Measurements from ENCODE around the gene MFAP3L. TPM values are rescaled to one million over a fixed set of nuclear protein-coding genes. Genes with fewer than 3 reads are reported as not detected.

Gene MFAP3L
- total and polyA plus RNA-seq, 7 donors, result 0.60 to 14.7 (median 4.9) TPM

DNA sequence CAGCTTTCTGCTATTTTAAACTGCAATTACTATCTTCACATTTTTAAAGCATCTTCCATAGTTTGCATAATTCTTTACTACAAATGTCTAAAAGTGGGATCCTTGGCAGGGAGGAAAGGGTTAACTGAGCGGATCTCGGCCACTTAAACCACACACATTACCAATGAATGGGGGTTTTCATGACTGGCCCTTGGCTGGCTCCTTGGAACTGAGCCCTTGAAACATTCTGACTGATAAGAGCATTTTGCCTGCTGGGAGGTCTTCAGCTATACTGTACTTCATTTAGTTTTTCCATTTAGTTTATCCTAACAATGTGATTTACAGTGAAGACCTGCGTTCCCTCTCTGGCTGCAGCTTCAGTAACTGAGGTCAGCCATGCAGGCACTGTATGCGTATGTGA, 31.7 kb upstream of the MFAP3L start:
- intact Hi-C loops (cut with DNase I), result no loop called here
- Histone ChIP-seq H3K9me3 (no peaks in the 10 kb centered on the region), H3K27ac (no peak overlapping the region), H3K4me1 (no peaks in the 10 kb centered on the region), H3K4me3 (no peak overlapping the region), H3K36me3 (peaks cover 0 to 47% (median 0%) of the 10 kb centered on the region in 4 donors), H3K27me3 (no peaks in the 10 kb centered on the region)
- TF ChIP-seq POLR2AphosphoS5 (IDR thresholded peaks at IDR 0.05) (no peak), EP300 (IDR thresholded peaks at IDR 0.05) (no peak)
- TF ChIP-seq, protein P1, sequence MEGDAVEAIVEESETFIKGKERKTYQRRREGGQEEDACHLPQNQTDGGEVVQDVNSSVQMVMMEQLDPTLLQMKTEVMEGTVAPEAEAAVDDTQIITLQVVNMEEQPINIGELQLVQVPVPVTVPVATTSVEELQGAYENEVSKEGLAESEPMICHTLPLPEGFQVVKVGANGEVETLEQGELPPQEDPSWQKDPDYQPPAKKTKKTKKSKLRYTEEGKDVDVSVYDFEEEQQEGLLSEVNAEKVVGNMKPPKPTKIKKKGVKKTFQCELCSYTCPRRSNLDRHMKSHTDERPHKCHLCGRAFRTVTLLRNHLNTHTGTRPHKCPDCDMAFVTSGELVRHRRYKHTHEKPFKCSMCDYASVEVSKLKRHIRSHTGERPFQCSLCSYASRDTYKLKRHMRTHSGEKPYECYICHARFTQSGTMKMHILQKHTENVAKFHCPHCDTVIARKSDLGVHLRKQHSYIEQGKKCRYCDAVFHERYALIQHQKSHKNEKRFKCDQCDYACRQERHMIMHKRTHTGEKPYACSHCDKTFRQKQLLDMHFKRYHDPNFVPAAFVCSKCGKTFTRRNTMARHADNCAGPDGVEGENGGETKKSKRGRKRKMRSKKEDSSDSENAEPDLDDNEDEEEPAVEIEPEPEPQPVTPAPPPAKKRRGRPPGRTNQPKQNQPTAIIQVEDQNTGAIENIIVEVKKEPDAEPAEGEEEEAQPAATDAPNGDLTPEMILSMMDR (IDR thresholded peaks at IDR 0.05), result no peak
- 84 to 87% methylated on average over 4 of the region's 4 CpGs for WGBS, 2 donors
- DNase-seq, result no peak

DNA sequence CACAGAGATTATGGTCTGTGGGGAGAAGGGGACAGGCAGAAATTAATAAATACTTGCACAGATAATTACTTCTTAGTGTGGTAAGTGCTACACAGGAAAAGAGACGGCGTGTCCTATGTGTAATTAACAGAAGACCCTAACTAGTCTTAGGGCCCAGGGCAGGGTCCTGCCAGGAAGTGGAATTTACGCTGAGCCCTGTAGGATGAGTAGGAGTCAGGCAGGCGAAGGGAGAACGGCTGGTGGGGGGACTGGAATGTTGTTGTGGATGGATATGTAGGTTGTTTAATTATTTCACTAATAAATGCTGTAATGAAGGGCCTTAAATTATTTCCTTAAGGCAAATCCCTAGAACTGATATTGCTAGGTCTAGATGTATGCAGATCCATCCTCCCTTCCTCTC, 26.7 kb upstream of the MFAP3L start:
- no peaks in the 10 kb centered on the region for H3K9me3 ChIP-seq
- WGBS, 2 donors, result 83 to 91% methylated on average over 5 of the region's 5 CpGs

DNA sequence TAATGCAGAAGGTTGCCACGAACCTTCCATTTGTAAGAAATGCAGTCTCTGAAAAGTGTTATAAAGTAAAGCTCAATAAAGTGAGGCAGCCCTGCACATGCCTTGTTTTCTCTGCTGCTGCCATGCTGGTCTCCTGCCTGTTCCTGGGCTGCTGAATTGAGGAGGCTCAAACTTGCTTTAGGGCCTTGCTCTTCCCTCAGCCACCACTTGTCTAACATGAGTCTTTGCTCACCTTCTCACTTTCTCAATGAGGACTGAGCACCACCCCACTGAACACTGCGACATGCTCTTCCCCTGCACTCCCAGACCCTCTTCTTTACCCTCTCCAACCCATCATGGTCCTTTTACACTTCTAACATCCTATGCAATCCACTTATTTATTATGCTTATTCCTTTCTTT, 25.2 kb upstream of the MFAP3L start:
- Histone ChIP-seq H3K36me3 (no peaks in the 10 kb centered on the region), H3K27ac (no peak overlapping the region), H3K27me3 (no peaks in the 10 kb centered on the region), H3K4me1 (no peaks in the 10 kb centered on the region), H3K9me3 (no peaks in the 10 kb centered on the region), H3K4me3 (no peak overlapping the region)
- WGBS, 2 donors, result 82 to 84% methylated on average over 2 of the region's 2 CpGs
- intact Hi-C loops (cut with DNase I), result no loop called here
- TF ChIP-seq POLR2AphosphoS5 (IDR thresholded peaks at IDR 0.05) (no peak), POLR2A (IDR thresholded peaks at IDR 0.05) (no peak), EP300 (IDR thresholded peaks at IDR 0.05) (no peak)
- TF ChIP-seq, protein P1 (IDR thresholded peaks at IDR 0.05), result no peak
- no peak for DNase-seq

More for the DNA sequence above, 26.7 kb upstream of the MFAP3L start:
- Histone ChIP-seq H3K4me3 (no peak overlapping the region), H3K27ac (no peak overlapping the region), H3K36me3 (no peaks in the 10 kb centered on the region), H3K4me1 (no peaks in the 10 kb centered on the region), H3K27me3 (no peaks in the 10 kb centered on the region)
- no peak for TF ChIP-seq POLR2A (IDR thresholded peaks at IDR 0.05)
- TF ChIP-seq, protein P1 (IDR thresholded peaks at IDR 0.05), result no peak
- TF ChIP-seq POLR2AphosphoS5 (IDR thresholded peaks at IDR 0.05), result no peak
- TF ChIP-seq EP300 (IDR thresholded peaks at IDR 0.05), result no peak
- DNase-seq, result no peak
- intact Hi-C loops (cut with DNase I), result no loop called here

DNA sequence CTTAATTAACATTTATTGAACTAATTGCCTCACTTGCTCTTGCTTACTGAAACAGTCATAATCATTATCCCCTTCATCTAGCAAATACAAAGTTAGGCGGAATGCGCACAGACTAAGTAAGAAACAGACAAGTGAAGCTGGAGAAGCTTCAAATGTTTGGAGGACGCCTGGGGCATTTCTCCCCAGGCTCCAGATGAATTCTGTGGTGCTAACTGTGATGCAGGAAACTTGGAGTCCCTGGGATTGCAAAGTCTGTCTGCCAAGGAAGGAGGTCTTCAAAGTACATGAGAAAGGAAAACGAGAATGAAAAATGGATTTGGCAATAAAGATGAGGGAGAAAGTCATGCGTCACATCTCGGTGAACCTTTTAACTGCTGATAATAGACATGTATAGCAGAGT, 23.6 kb upstream of the MFAP3L start:
- no peak overlapping the region for H3K27ac ChIP-seq

More for the DNA sequence above, 23.6 kb upstream of the MFAP3L start:
- Histone ChIP-seq H3K4me1 (no peaks in the 10 kb centered on the region), H3K36me3 (no peaks in the 10 kb centered on the region), H3K27me3 (no peaks in the 10 kb centered on the region), H3K9me3 (no peaks in the 10 kb centered on the region), H3K4me3 (no peak overlapping the region)
- TF ChIP-seq, protein P1 (IDR thresholded peaks at IDR 0.05), result no peak
- TF ChIP-seq EP300 (IDR thresholded peaks at IDR 0.05) (no peak), POLR2A (IDR thresholded peaks at IDR 0.05) (no peak), POLR2AphosphoS5 (IDR thresholded peaks at IDR 0.05) (no peak)
- 84 to 86% methylated on average over 6 of the region's 6 CpGs for WGBS, 2 donors
- intact Hi-C loops (cut with DNase I), result loop anchor here (2.0 to 5.0 kb wide), 2 partner anchors 239 to 437 kb away; partner anchors contain the start of gene NEK1
- no peak for DNase-seq
